GM18508 (cell line): Measurements from ENCODE around the gene ACTRT2.

Experiments used
- ATAC-seq: cut with Tn5 transposase; IDR thresholded peaks from one replicate; pipeline ENCODE4 v1.9.1; 2021; ENCODE audit warnings: moderate number of reproducible peaks; ENCODE audit not compliant: insufficient read depth, unreplicated experiment

The ACTRT2 gene

DNA sequence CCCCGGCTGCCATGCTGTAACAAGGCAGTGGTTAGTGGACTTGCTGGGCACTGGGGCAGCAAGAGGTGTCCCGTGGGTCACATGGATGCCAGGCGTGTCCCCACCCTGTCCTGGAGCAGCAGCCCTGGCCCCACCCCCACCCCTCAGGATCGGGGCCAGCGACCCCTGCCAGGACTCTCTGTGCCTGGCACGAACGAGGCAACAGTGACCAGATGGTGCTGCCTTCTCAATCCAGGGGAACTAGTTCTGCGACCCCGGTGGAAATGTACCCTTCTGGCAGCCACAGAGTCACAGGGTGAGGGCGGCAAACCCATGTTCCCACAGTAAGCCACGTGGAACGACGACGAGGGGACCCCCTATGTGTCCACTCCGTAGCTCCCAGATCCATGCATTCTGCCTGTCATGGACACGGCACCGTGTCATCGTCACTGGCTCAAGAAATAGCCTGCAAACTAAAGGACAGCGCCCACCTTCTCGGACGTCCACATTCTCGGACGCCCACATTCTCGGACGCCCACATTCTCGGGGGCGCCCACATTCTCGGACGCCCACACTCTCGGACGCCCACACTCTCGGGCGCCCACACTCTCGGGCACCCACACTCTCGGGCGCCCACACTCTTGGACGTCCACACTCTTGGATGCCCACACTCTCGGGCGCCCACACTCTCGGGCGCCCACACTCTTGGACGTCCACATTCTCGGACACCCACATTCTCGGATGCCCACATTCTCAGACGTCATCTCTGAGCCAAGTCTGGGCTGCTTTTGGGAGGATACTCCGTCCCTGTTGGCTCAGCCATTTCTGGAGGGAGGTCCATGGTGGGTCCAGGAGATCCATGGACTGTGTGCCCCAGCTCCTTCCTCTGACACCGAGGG is 19.6 kb upstream of the ACTRT2 start:
- no peak for ATAC-seq

DNA sequence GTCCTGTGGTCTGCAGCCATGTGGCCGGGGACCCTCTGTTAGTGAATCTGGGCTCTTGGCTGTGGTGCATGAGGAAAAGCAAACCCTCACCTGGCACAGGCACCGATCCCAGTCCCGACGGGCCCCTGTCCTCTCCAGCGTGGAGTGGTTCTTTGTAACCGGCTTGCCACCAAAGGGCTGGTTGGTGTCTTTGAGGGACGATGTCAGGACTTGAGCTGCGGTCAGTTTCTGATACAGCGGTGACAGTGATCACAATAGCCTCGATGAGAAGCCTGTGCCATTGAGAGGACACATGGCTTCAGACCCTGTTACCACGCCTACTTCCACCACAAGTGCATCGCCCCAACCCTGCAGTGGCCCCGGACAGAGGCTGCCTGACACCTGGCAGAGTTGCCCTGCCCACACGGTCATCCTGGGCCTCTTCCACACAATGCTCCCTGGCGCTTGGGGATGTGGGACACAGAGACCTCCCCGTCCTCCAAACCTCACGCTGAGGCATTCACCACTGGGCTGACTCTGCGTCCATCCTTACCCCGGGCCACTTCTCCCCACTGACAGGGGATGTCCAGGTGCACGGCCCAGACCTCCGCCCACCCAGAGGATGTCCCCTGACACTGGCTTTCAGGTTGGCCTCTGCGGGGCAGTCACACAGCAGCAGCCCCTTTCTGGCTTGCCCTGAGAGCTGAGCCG is 18.8 kb upstream of the ACTRT2 start:
- ATAC-seq: no peak

- ATAC-seq: no peak
Observed at GRCh38 chr1:3003039-3003940, 18.0 kb upstream of the ACTRT2 start.

- ATAC-seq: no peak
Observed at GRCh38 chr1:3003941-3004270, 17.4 kb upstream of the ACTRT2 start.

GRCh38 chr1:3004285-3005205 is 16.7 kb upstream of the ACTRT2 start:
- no peak for ATAC-seq

GRCh38 chr1:3005771-3006170 is 15.5 kb upstream of the ACTRT2 start:
- no peak for ATAC-seq

DNA sequence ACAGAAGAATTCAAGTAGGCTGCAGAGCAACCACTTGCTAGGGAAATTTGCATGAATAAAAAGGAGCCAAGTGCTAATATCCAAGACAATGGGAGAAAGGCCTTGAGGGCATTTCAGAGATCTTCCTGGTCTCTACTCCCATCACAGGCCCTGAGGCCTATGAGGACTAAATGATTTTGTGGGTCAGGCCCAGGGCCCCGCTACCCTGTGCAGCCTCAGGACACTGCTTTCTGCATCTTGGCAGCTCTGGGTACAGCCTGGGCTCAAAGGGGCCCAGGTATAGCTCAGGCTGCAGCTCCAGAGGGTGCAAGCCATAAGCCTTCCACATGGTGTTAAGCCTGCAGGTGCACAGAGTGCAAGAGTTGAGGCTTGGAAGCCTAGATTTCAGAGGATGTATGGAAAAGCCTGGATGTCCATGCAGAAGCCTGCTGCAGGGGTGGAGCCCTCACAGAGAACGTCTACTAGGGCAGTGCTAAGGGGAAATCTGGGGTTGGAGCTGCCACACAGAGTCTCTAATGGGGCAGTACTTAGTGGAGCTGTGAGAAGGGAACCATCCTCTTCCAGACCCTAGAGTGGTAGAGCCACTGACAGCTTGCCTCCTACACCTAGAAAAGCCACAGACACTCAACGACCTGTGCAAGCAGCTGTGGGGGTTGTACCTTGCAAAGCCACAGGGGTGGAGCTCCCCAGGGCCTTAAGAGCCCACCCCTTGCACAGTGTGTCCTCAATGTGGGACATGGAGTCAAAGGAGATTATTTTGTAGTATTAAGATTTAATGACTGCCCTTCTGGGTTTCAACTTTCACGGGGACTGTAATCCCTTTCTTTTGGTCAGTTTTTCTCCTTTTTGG is 13.7 kb upstream of the ACTRT2 start:
- ATAC-seq: no peak

DNA sequence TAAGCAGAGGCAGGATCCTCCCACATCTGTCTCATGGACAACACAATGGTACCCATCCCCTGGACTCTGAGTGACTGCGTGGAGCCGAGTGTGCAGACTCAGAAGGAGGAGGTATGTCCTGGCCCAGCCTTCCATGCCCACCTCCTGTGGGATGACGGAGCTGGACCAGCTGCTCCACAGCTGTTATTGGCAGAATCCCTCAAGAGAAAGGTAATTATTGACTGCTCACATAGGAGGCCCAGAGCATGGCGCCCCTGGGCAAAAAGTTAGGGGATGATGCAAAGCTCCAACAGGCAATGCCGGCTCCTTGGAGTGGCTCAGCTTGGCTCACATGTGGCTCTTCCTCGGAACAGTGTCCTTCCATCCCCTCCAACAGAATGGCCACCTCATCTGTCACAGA is 12.2 kb upstream of the ACTRT2 start:
- ATAC-seq: no peak

DNA sequence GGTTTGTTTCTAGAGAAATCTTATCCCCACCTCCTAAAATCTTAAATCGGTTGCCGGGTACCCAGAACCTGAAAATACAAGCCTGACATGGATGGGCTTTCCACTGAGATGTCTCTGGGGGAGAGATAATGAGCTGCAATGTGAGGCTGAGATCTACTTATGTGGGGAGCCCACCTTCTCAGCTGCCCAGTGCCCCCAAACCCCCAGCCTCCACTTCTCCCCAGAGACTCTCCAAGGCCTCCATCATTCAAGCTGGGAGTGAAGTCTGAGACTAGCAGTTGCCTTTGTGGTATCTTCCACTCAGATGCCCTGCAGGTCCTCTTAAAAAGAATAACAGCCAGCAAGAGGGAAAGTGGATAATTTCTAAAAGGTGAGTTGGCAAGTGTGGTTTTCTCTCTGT is 11.7 kb upstream of the ACTRT2 start:
- no peak for ATAC-seq

DNA sequence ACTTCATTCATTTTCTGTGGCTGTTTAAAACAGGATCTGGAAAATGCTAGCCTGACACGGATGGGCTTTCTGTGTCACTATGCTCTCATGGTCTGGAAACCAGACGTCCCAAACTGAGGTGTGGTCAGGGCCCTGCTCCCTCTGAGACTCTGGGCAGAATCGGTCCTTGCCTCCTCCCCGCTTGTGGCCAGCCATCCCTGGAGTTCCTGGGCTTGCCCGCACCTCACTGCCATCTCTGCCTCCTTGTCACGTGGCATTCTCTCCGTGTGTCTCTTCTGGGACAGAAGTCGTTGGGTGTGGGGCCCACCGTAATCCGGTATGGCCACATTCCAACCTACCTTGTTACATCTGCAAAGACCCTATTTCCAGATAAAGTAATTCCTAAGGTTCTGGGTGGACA is 10.1 kb upstream of the ACTRT2 start:
- no peak for ATAC-seq

DNA sequence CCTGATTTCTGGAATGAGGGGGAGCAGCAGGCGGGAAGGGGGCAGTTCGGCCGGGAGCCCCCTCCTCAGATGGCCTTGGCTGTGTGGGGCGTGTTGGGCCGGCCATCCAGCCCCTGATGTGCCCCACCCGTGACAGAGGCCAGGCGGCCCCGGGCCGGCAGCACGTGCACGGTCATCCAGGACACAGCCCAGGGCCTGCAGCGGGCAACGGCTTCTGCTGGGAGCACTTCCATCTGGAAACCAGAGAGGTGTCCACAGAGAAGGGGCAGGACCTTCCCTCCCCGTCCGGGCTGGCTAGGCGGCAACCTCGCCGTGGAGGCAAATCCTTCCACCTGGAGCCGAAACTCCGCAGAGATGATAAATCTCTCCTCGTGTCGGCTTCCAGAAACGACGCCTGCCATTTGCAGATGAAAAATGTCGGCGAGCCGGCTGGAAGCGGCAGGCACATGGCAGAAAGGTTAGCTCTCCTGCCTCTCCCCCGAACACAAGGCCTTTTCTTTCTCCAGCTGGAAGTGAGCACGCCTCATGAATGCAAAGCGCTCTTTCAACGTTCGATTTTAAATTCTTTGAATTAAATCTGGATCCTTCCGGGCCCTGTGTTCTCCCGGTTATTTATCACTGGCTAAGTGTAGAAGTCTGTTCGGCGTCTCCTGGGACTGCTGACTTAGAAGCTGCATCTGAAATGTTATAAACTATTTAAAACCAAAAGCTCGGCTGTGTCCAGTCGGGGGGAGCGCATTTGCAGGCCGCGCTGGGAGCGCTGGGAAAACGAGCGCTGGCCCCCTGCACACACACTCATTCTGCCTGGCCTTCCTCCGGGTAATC is 9.4 kb upstream of the ACTRT2 start:
- no peak for ATAC-seq

DNA sequence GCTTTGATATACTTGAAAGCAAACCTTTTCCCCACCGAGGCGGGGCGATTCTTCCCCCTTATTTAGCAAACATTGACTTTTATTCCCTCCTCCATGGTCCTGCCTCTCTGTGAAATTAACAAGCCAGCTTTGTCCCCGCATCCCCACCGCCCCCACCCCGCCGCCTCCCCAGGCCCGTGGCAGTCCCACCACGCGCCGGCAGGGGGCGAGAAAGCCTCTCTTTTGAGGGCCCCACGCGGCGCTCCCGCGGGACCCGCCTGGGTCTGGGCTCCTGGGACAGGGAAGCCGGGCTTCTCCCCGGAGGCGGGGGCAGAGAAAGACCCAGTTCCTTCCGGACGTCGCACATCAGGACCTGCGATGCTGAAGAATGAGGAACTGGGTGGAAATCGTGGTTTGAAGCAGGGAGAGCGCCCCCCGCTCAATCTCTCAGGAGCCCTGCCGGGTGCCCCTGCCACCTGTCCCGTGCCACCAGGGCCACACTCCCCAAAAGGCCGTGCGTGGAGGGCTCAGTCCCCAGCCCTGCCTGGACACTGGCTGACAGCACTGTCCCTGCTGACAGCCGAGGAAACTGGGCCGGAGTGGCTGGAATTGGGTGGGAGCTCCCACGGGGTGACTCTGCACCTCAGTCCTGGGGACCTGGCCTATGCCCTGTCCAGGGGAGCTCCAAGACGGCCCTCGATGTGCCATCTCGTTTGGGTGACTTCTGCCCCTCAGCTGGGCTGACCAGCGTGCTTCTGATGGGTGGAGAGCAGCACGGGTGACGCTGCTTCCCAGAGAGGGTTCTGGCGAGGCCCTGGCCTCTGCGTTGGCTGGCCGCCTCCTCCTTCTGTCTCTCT is 8.6 kb upstream of the ACTRT2 start:
- no peak for ATAC-seq

- ATAC-seq: no peak
Observed at GRCh38 chr1:3013371-3014049, 7.8 kb upstream of the ACTRT2 start.

DNA sequence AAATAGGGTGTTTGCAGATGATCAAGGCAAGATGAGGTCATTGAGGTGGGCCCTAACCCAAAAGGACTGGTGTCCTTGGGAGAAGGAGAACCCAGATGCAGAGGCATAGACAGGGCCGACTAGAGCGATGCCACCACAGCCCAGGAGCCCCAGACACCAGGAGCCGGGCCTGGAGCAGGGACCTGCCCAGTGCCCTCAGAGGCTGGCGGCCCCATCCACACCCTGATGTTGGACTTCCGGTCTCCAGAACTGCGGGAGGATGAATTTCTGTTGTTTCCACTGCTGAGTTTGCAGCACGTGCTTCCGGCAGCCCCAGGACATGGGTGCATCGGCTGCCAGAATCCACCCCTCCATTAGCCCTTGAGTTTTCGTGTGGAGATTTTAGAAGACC is 7.2 kb upstream of the ACTRT2 start:
- ATAC-seq: no peak

DNA sequence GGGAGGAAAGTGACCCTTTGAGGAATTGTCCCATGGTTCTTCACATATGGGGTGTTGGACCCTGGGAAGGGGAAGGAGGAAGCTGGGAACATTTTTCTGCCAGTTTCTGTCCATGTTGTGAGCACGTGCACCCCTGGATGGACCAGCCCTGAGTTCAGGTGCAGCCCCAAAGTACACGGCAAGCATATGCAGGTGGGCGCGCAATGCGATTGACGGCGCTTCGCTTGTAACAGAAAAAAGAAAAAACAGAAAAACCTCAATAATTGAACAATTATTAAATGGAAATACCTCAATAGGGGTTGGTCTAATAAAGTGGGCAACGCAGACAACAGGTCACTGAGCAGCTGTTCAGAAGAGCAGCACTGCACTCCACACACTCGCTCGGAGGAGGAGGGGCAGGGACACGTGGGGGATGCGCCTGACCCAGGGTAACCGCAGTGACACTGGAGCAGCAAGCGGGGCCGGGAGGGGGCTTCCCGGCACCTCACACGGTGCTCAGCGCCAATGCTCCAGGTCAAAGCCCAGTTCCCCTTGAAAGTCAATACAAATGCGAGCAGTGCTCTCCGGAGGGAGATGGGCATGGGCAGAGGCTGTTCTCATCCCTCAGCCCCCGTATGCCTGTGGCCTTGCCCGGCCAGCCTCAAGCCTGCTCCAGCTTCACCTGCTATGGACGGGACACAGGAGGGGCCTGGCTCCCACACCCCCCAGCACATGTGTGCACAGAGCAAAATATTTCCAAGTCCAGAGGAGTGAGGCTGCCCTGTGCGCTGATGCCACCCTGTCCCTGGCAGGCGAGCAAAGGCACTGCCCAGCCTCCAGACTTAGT is 6.6 kb upstream of the ACTRT2 start:
- ATAC-seq: no peak

GRCh38 chr1:3015269-3015635 is 6.0 kb upstream of the ACTRT2 start:
- ATAC-seq: no peak
